Lower leg skin (tissue), 3 donors: ENCODE data around the gene S100A8.

Source experiments
- CTCF ChIP-seq, 3 donors: fragments of 450-650 bp; IDR thresholded peaks; one replicate each; pipeline ENCODE4 v1.5.1; 2016; ENCODE audit warnings: antibody characterized with exemption in 3 of 3, mild to moderate bottlenecking in 3 of 3, moderate library complexity in 2 of 3
- POLR2A ChIP-seq, 2 donors: fragments of 450-650 bp; IDR thresholded peaks; one replicate each; pipeline ENCODE4 v1.6.1; 2016 to 2017; ENCODE audit warnings: antibody characterized with exemption in 2 of 2, mild to moderate bottlenecking in 1 of 2, moderate library complexity in 1 of 2

GRCh38 chr1:153344718-153345025 is 46.2 kb downstream of the S100A8 start:
- TF ChIP-seq CTCF (IDR thresholded peaks at IDR 0.05) (no peak), POLR2A (IDR thresholded peaks at IDR 0.05) (no peak)
